HG03378 (cell line): ENCODE data around the gene KCNJ4.
"Not testable (repeated sequence)": the region's sequence is repeated elsewhere in the genome, so short reads cannot be mapped to it uniquely, and the experiment has no call there.

Source experiments
- ATAC-seq: cut with Tn5 transposase; IDR thresholded peaks from one replicate; pipeline ENCODE4 v1.9.1; 2021; ENCODE audit warnings: mild to moderate bottlenecking, moderate library complexity; ENCODE audit not compliant: unreplicated experiment

Gene KCNJ4

DNA sequence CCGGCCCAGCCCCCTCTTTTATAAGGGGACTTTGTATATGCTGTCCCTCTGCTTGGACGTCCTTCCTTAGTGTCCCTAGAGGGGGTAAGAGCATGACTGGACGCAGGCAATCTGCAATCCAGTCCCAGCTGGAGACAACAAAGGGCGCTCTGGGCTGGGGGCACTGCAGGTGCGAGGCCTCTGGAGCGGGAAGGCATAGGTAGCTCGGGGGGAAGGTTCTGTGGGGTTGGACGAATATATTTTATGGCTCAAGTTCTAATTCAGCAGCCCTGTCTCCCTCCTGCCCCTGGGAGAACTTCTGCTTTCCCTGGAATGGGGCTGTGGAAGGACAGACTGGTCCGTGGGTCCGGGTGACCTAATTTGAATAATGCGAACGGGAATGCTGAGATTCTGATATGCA, 40.0 kb downstream of the KCNJ4 start:
- ATAC-seq = no peak

DNA sequence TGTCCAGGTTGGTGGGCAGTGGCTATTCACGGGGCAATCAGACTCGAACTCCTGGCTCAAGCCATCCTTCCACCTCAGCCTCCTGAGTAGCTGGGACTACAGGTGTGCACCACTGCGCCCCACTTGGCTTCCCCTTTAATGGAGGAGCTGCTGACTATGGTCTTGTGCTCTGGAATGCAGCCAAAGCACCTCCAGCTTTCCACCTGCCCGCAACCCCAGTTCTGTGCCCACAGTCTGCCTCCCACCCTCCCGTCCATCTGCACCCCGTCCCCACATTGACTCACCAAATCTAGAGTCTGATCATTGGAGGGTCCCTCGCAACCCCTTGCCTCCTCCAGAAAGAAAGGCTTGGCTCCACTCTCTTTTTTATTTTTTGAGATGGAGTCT, 41.0 kb downstream of the KCNJ4 start:
- no peak for ATAC-seq

DNA sequence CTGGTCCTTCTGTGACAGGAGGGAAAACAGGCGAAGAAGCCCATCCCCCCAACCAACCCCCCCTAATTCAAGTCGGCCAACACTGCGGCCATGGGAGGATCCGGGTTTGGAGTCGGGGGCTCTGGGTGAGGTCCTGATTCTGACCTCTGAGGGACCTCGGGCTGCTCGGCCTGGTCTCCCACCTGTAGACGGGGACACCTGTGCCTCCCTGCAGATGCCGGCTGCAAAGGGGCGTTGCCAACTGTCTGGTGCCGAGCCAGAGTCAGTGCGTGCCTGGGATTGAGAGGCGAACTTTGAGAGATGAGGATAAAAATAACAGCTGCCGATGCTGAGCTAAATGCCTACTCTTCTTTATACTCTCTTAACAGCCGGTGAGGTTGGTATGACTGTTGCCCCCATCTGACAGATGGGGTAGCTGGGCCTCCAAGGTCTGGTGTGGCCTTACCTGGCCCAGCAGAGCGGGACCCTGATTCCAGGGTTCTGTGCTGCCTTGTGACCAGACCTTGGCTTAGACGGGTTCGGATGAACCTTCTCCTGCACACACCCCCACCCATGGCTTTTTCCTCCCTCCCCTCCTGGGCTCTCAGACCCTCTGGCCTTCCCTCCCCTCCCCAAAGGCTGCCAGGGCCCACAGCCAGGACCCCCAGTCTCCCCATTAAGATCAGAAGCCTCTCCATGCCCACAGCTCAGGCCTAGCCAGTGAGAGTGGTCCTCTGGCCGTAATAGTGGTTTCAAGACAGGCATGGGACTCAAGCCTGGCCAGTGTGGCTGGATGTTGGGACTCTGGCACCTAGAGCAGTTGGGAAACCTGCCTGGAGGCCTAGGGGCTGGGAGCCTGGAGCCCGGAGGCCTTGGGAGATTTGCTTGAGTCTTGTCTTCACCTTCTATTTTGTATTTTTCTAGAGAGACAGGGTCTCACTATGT, 41.7 kb downstream of the KCNJ4 start:
- ATAC-seq = no peak

DNA sequence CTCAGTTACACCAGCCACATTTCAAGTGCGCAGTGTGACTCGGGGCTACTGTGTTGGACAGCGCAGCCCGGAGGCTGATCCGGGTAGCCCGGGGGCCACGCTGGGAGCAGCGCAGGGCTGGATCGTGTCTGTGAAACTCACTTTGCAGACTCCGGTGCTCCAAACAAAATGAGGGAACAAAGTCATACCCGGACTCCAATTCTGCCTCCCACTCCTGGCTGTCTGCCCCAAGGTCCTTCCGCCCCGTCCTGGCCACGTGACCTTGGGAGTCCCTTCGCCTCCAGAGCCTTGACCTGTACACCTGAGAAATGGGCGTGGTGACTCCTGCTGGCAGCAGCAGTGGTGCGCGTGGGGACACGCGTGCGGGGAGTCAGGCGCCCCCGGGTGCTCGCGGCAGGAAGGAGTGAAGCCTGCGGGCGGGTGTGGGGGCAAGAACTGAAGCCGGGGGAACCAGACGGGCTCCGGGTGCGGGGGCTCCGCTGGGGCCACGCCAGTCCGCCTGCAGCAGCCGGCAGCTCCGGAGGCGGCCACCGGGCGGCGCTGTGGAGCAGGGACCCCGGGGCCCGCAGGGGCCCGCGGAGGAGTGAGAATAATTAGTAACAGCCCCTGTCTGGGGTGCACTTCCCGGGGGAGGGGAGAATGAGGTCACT, 42.4 kb downstream of the KCNJ4 start:
- no peak for ATAC-seq

DNA sequence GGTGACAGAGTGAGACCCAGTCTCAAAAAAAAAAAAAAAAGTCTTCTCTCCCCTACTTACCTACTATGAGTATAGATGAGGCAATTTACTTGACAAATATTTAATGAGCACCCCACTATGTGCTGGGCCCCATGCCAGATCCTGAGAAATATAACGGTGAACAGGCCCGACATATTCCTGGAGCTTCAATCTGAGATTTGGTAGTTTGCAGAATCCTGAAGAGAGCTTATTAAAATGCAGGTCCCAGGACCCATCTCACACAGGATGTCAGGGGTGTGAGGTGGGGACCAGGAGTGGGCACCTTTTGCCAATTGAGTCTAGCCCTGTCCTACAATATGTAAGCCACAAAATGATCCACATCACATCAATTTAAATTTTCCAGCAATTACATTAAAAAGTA, 44.0 kb downstream of the KCNJ4 start:
- no peak for ATAC-seq

DNA sequence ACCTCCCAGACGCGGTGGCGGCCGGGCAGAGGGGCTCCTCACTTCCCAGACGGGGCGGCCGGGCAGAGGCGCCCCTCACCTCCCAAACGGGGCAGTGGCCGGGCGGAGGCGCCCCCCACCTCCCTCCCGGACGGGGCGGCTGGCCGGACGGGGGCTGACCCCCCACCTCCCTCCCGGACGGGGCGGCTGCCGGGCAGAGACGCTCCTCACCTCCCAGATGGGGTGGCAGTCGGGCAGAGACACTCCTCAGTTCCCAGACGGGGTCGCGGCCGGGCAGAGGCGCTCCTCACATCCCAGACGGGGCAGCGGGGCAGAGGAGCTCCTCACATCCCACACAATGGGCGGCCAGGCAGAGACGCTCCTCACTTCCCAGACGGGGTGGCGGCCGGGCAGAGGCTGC, 45.1 kb downstream of the KCNJ4 start:
- not testable (repeated sequence) for ATAC-seq

DNA sequence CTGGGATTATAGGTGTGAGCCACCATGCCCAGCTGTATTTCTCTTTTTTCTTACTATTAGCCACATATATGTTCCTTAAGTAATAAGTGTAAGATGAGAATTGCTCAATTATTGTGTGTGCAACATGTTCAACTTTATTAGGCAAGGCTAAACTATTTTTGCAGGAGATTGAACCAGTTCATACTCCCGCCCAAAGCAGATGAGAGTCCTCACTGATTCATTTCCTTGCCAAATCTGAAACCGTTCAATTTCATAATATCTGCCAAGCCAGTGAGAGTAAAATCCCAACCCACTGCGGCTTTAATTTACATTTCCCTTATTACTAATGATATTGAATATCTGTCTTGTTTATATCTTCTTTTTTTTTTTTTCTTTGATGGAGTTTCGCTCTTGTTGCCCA, 48.4 kb downstream of the KCNJ4 start:
- ATAC-seq = no peak

DNA sequence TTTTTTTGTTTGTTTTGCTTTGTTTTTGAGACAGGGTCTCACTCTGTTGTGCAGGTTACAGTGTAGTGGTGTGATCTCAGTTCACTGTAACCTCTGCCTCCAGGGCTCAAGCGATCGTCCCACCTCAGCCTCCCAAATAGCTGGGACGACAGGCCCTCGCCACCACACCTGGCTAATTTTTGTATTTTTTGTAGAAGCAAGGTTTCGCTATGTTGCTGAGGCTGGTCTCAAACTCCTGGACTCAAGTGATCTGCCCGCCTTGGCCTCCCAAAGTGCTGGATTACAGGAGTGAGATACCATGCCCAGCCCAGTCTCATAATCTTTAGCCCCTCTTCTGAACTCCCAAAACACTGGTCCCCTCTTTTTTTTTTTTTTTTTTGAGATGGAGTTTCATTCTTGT, 50.6 kb downstream of the KCNJ4 start:
- ATAC-seq = no peak

DNA sequence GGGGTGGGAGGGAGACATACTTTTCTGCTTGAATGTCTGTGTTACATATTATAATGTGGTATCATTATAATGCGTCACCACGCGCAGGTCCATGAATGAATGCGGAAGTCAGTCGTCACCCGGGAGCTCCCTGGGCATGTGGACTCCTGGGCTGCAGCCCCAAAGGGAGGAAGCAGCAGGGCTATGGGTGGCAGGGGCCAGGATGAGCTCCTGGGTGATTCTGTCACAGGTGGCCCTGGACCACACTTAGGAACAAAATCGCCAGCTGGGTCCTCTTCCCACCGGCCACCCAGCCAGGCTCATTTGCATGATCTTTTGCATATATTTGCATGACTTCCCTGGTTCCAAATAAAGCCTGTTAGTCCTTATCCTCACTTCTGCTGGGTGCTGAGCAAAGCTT, 51.2 kb downstream of the KCNJ4 start:
- ATAC-seq = no peak

DNA sequence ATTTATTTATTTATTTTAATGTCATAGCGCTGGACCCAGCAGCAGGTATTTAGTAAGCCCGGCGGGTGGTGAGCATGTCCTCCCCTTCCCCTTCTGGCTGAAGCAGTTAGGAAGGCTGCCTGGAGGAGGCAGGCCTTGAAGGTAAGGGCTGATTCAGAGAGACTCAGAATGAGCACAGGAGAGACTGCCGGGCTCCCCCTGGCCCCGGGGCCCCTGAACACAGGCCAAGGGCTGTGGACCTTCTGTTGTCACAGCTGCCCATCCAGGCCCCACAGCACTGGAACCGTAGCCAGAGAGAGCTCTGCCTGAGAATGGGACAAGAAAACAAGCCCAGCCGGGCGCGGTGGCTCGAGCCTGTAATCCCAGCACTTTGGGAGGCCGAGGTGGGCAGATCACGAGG, 52.8 kb downstream of the KCNJ4 start:
- no peak for ATAC-seq

DNA sequence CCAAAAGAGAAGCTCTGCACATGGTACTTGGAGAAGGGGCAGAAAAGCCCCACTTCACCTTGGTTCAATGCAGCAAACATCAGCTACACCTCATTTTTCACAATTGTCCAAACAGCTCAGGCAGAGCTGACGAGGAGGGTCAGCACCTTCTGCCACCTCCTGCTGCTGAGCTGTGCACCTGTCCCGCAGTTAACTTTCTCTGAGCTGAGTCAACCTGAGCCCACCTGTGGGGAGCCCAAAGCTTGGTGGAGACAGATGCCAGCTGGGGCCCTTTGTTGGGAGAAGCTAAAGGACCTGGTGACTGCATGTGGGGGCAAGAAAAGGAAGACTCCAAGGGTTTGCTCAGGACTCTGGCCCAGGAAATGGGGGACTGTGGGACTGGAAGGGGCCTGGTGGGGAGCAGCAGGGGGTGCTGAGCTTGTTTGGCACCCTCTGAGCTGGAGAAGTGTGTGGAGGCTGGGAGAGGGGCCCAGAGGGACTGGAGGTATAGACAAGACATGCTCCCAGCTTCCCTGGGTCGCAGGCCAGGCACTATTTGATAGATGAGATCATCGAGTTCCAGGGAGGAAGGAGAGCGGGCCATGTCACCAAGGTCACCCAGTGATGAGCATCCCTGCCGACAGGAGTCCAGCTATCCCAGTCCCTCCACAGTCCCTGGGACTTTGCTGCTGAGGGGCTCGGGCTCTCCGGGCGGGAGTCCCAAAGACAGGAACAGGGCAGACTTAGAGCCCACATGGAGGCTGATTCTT, 53.5 kb downstream of the KCNJ4 start:
- ATAC-seq = no peak

DNA sequence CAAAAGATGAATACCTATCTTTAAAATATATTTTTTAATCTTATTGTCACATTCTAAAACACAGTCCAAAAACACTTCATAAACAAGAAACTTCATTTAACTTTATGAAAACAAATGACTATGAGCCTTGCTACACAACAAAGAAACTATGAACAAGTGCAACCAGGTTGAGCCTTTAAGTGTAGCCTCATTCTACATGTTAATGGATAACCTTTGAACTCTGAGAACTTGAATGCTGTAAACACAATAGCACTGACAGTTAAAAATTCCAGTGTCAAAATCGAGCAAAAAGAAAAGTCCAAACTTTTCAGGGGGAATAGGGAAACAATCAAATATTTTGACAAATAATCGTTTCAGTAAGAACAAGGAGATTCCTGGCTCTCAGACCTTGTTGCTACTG, 54.7 kb downstream of the KCNJ4 start:
- not testable (repeated sequence) for ATAC-seq

DNA sequence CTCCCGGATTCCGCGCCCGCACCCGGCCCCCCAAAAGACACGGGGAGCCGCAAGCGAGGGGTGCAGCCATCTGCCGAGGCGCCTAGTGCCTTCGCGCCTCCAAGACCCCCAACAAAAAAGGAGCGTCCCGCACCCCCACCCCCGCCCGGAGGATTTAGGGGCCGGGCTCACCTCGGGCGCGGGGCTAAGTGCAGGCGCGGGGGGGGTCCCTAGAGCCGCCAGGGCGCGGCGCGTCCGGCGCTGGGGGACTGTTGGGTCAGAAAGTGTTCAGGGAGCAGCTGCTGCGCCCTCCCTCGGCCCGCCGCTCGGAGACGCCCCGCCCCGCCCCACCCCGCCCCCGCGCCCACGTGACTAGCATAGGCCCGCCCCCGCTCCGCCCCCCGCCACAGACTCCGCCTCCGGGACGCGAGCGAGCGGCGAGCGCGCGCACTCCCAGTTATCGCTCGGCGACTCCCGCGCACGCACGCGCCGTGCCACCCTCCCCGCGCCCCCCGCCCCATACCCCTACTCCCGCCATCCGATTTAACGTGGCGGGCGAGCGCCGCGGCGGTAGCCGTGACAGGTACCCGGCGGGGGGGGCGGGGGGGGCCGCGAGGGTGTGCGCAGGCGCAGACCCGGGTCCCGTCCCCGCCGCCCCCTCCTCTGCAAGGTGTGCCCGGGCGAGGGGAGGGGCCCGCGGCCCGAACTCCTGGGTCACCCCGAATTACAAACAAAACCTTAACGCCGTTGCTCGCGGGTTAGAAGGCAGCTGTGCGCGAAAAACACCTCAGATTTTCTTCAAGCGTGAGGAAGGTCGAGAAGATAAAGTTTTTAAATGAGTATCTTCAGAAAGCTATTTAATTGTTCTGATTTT, 56.2 kb downstream of the KCNJ4 start:
- ATAC-seq = no peak

DNA sequence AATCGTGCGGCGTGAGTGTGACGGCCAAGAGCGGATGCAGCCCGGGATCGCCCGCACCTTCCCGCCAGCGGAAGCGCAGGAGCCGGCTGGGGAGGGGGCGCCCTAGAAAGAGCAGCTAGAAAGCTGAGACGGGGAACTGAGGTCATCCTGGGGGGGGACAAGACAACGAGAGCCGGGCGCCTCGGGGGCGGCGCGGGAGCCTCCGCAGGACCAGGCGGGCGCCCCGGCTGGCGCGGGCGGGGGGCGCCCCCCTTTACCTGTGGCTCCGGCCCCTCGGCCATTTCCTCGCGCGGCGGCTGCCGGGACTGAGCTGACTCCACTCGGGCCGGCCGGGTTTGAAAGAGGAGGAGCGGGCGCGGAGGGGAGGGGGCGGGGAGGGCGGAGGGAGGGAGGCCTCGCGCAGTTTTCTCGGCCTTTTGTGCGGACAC, 56.8 kb downstream of the KCNJ4 start:
- not testable (repeated sequence) for ATAC-seq

DNA sequence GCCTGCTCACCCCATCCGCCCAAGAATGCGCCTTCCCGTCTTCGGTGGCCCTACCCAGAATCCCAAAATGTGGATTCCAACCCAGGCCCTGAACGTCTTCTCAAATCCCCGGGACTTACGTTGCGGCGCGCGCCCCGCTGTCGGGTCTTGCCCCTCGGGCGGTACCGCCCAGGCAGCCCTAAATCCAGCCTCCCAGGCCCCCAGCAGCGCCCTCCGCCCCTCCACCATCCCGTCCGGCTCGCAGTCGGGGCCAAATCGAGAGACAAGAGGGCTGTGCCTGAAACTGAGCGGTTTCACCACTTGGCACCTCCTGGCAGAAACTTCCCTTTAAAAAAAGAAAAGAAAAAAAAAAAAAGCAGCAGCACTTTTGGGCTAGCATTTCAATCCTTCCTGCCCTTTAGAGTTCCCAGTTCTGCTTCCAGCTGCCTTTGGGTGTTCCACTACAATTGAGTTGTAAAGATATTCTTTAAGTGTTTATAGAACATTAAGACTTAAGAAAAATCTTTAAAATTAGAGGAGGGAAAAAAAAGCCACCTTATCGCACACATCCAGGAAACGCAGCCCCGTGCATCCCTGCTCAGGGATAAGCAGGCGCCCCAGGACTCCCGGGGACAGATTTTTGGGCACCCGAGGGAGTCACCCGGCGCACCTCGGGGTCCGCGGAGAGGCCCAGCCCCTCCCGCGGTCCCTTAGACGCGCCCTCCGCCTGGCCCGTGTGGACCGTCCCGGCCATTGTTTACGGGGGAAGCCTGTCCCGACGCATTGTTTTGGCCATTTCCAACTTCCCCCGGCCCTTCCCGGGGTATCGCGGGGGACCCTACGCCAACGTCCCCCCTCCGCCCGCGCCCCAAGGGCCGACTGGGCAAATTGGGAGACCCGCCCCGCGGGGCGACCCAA, 57.6 kb downstream of the KCNJ4 start:
- ATAC-seq = no peak

DNA sequence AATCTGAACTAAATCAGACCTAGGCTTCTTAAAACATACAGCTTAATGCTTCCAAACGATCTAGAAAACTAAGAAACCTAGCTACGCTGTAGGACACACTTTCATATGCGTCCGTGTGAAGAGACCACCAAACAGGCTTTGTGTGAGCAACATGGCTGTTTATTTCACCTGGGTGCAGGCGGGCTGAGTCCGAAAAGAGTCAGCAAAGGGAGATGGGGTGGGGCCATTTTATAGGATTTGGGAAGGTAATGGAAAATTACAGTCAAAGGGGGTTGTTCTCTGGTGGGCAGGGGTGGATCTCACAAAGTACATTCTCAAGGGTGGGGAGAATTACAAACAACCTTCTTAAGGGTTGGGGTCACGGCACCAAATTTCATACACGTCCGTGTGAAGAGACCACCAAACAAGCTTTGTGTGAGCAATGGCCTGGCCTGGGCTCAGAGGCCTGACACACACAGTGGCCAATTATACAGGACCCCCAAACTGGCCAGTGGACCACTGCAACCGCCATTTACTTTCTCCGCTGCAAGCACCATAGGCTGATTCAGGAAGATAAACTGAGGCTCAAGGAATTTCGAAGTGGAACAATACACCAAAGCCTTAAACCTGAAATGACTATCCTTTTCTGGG, 58.4 kb downstream of the KCNJ4 start:
- ATAC-seq = not testable (repeated sequence)

DNA sequence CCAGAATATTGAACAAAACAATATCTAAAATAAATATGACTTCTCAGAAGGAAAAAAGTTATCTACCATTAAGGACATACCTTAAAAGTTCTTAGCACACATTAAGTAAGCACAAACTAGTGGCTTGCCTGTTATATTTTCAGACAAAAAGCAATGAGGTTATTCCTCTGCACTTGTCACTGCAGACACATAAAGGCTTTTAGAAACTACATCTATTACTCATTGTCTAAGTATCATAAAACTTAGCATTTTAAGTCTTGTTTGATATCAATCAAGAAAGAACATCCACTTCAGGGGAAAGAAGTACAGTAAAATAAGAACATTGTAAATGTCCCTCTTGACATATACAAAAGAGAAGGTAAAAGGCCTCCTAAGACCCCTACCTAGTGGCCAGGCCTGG, 59.1 kb downstream of the KCNJ4 start:
- not testable (repeated sequence) for ATAC-seq

DNA sequence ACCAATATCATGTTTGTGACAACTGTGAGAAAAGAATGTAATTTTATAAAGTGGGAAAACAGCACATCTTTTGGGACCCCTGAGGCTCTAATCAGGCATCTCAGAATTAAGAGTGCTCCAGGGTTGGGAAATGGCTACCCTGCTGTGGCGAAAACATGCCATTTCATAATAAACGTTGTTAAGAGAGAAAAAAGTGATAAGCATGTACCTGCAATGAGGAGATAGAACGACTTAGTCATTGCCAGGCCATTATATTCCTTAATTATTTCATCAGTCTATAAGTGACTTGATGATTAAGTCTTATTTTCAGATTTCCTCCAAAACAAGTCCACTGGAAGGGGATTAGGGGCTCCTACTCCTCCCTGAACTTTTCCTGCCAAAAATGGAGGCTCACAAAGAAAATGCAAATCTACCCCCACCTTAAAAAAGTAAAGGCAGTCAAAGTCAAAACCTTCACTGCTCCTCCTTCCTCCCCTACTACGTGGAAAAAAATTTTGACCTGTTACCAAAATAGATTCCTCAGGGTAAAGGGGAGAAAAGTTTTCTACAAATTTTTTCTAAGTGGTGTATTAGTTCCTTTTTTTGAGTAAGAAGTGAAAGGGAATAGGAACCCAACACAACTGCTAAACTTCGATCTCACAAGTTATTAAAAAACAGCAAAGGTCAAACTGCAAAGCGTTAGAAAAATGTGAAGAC, 59.9 kb downstream of the KCNJ4 start:
- not testable (repeated sequence) for ATAC-seq

DNA sequence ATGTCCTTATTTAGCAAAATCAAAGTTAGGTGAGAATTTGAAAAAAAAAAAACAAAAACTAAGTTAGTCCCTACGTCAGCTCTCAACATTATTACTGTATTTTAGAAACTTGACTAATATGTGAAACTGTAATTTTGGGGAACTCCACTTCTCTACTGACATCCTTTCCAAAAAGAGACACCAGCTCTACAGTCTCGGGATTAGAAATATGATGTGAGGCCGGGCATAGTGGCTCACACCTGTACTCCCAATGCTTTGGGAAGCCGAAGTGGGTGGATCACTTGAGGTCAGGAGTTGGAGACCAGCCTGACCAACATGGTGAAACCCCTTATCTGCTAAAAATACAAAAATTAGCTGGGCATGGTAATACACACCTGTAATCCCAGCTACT, 65.6 kb downstream of the KCNJ4 start:
- not testable (repeated sequence) for ATAC-seq
